Measurements from ENCODE around the gene PRKG1.

GRCh38 chr10:51718804-51719291 lies 644.6 kb downstream of the PRKG1 start:
- TF ChIP-seq POLR2A (IDR thresholded peaks at IDR 0.05) = no peak
- TF ChIP-seq CTCF (IDR thresholded peaks at IDR 0.05) = no peak
